HEK293 (cell line): ENCODE results near the gene ARHGAP4.

ENCODE experiments used
- CTCF ChIP-seq: fragments of 450-650 bp; formaldehyde crosslinking; IDR thresholded peaks from 2 replicates; pipeline ENCODE4 v1.5.1; 2016; ENCODE audit warnings: missing biosample characterization, missing genetic modification characterization
- PBX3 ChIP-seq: sonication (generic); formaldehyde crosslinking; IDR thresholded peaks from 2 replicates; pipeline ENCODE4 v1.8.1; 2022; ENCODE audit warnings: mild to moderate bottlenecking, moderate library complexity, missing genetic modification reagents
- ZNF114 ChIP-seq: fragments of 450-650 bp; formaldehyde crosslinking; IDR thresholded peaks from 2 replicates; pipeline ENCODE4 v1.5.0; 2017; ENCODE audit warnings: missing biosample characterization, missing genetic modification characterization
- ZNF121 ChIP-seq: fragments of 450-650 bp; formaldehyde crosslinking; IDR thresholded peaks from 2 replicates; pipeline ENCODE4 v1.5.1; 2016; ENCODE audit warnings: missing biosample characterization, missing genetic modification characterization
- ZNF133 ChIP-seq: fragments of 450-650 bp; formaldehyde crosslinking; IDR thresholded peaks from 2 replicates; pipeline ENCODE4 v1.5.1; 2016; ENCODE audit warnings: missing biosample characterization, missing genetic modification characterization
- ZNF266 ChIP-seq: fragments of 450-650 bp; formaldehyde crosslinking; IDR thresholded peaks from 2 replicates; pipeline ENCODE4 v1.5.1; 2016; ENCODE audit warnings: missing biosample characterization, missing genetic modification characterization, low read depth
- ZNF623 ChIP-seq: fragments of 450-650 bp; formaldehyde crosslinking; IDR thresholded peaks from 2 replicates; pipeline ENCODE4 v1.5.1; 2016; ENCODE audit warnings: missing biosample characterization, missing genetic modification characterization

DNA sequence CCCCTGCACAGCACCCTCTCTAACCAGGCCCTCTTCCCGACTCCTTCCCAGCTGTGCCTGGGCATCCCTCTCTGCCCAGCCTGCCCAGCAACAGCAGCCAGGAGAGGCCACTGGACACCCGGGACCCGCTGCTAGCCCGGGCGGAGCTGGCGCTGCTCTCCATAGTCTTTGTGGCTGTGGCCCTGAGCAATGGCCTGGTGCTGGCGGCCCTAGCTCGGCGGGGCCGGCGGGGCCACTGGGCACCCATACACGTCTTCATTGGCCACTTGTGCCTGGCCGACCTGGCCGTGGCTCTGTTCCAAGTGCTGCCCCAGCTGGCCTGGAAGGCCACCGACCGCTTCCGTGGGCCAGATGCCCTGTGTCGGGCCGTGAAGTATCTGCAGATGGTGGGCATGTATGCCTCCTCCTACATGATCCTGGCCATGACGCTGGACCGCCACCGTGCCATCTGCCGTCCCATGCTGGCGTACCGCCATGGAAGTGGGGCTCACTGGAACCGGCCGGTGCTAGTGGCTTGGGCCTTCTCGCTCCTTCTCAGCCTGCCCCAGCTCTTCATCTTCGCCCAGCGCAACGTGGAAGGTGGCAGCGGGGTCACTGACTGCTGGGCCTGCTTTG is 20.5 kb downstream of the ARHGAP4 start:
- TF ChIP-seq CTCF (tag by site-specific recombination): no peak
- no peak for TF ChIP-seq PBX3 (CRISPR knock-in tag)
- TF ChIP-seq ZNF121: no peak
- no peak for TF ChIP-seq ZNF266 (tag by site-specific recombination)
- no peak for TF ChIP-seq ZNF133
- TF ChIP-seq ZNF114 (tag by site-specific recombination): no peak
- TF ChIP-seq ZNF623 (tag by site-specific recombination): no peak
